Measurements from ENCODE around the gene GPR39.

DNA sequence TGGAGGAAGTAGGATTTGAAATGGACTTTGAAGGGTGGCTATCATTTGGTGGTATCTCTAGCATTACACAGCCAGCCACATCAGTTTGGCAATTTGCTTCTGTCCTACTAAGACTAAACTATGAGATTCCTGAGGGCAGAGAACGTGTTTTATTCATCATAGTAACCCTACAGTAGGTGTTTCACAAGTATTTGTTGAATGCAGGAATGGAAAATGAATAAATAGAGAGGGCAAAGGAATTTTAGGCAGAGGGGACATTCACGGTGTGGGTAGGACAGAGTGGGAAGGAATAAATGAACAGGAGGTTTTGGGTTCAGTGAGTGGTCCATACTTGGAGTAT lies 15.7 kb upstream of the GPR39 start:
- TF ChIP-seq CTCF (IDR thresholded peaks at IDR 0.05; ENCODE audit: extremely low read depth in 1 of 2, insufficient read depth in 1 of 2, low read depth in 1 of 2, low read length in 2 of 2) (no peak), JUN (IDR thresholded peaks at IDR 0.05; ENCODE audit: borderline replicate concordance, insufficient read depth, insufficient read length, low read depth) (no peak), POLR2AphosphoS5 (IDR thresholded peaks at IDR 0.05; ENCODE audit: insufficient read depth, low read depth, low read length) (no peak), POLR2A (IDR thresholded peaks at IDR 0.05; ENCODE audit: low read depth, low read length) (no peak), EZH2 (IDR thresholded peaks at IDR 0.05; ENCODE audit: borderline replicate concordance, low read depth, low read length, severe bottlenecking) (no peak), GATA2 (IDR thresholded peaks at IDR 0.05; ENCODE audit: insufficient read depth, insufficient read length, low read depth, low read length) (no peak), MAX (IDR thresholded peaks at IDR 0.05; ENCODE audit: insufficient read depth, insufficient read length) (no peak), MYC (IDR thresholded peaks at IDR 0.05; ENCODE audit: low read depth, low read length) (no peak), FOS (IDR thresholded peaks at IDR 0.05; ENCODE audit: borderline replicate concordance, insufficient read depth, low read length) (no peak)
